Loucy (cell line): Measurements from ENCODE around the gene ZNF595.

Source experiments
- H2AFZ ChIP-seq: fragments of 200-600 bp; sonication (generic); 2 replicates; pipeline ENCODE4 v1.6.0; 2016; ENCODE audit warnings: antibody characterized with exemption, mild to moderate bottlenecking, low read length, moderate library complexity
- H3F3A ChIP-seq: fragments of 200-600 bp; 2 replicates; pipeline ENCODE4 v1.6.0; 2016; ENCODE audit warnings: antibody characterized with exemption, low read depth, mild to moderate bottlenecking
- H3K27me3 ChIP-seq: fragments of 200-600 bp; sonication (generic); 2 replicates; pipeline ENCODE4 v1.6.1; 2014; ENCODE audit warnings: low read length, mild to moderate bottlenecking; ENCODE audit not compliant: insufficient read depth, poor library complexity, severe bottlenecking
- H3K36me3 ChIP-seq: fragments of 200-600 bp; sonication (generic); 2 replicates; pipeline ENCODE4 v1.6.1; 2016; ENCODE audit warnings: low read length; ENCODE audit not compliant: insufficient read depth
- H3K4me1 ChIP-seq: fragments of 200-600 bp; sonication (generic); 2 replicates; pipeline ENCODE4 v1.5.1; 2014; ENCODE audit warnings: low read length, mild to moderate bottlenecking; ENCODE audit not compliant: insufficient read depth, poor library complexity, severe bottlenecking
- H3K4me2 ChIP-seq: fragments of 200-600 bp; sonication (generic); 2 replicates; pipeline ENCODE4 v1.6.0; 2014; ENCODE audit warnings: antibody characterized with exemption, low read length, low read depth, mild to moderate bottlenecking; ENCODE audit not compliant: poor library complexity, severe bottlenecking
- H3K4me3 ChIP-seq: fragments of 200-600 bp; sonication (generic); 2 replicates; pipeline ENCODE4 v1.5.1; 2014; ENCODE audit warnings: low read length, mild to moderate bottlenecking, mixed read lengths; ENCODE audit not compliant: poor library complexity, severe bottlenecking
- H3K79me2 ChIP-seq: fragments of 200-600 bp; sonication (generic); 2 replicates; pipeline ENCODE4 v1.6.1; 2014; ENCODE audit warnings: low read length; ENCODE audit not compliant: insufficient read depth
- H3K9ac ChIP-seq: fragments of 200-600 bp; sonication (generic); 2 replicates; pipeline ENCODE4 v1.6.0; 2014; ENCODE audit warnings: mild to moderate bottlenecking, low read depth, low read length, moderate library complexity; ENCODE audit not compliant: poor library complexity, severe bottlenecking
- H3K9me2 ChIP-seq: fragments of 200-600 bp; sonication (generic); replicated peaks from 2 replicates; pipeline ENCODE4 v1.6.1; 2016; ENCODE audit warnings: low read depth, low read length, mixed read lengths
- H3K9me3 ChIP-seq: fragments of 200-600 bp; sonication (generic); 2 replicates; pipeline ENCODE4 v1.6.1; 2014; ENCODE audit warnings: mild to moderate bottlenecking, antibody characterized with exemption, low read length, low read depth; ENCODE audit not compliant: insufficient read depth
- H4K20me1 ChIP-seq: fragments of 200-600 bp; sonication (generic); 2 replicates; pipeline ENCODE4 v1.6.0; 2014; ENCODE audit warnings: antibody characterized with exemption, low read length, mild to moderate bottlenecking; ENCODE audit not compliant: insufficient read depth, poor library complexity, severe bottlenecking
- EZH2phosphoT487 ChIP-seq: fragments of 200-600 bp; IDR thresholded peaks from 2 replicates; pipeline ENCODE4 v1.6.1; 2018; ENCODE audit warnings: antibody characterized with exemption, mild to moderate bottlenecking, moderate library complexity, borderline replicate concordance
- TF ChIP-seq, protein P1 (sequence below): fragments of 200-600 bp; sonication (generic); conservative IDR thresholded peaks from 2 replicates; pipeline ENCODE4 v1.5.1; 2014; ENCODE audit warnings: mild to moderate bottlenecking, antibody characterized with exemption, low read length

ZNF595 gene

DNA sequence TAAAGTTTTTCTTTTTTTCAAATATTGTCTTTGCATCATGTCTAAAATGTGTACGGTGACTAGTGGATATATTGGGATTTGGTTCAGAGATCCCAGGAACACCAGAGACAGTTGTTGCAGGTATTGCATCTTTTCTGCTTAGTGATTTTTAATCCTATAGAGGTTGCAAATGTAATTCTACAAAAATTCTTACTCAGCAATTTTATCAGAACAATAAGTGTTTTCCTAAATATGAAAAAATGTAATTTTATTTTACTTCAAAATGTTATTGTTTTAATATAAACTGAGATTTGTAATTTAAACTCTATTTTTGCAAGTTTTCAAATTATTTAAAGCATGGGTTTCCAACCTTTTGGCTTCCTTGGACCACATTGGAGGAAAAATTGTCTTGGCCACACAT, 79.4 kb downstream of the ZNF595 start:
- peaks cover 50% of the 10 kb centered on the region for H3K36me3 ChIP-seq
- peaks cover 11% of the 10 kb centered on the region; the same call in 1 of the 2 replicates for H3K9me3 ChIP-seq
- H4K20me1 ChIP-seq: no peaks in the 10 kb centered on the region
- H3K4me1 ChIP-seq: peaks cover 24% of the 10 kb centered on the region
- no peaks in the 10 kb centered on the region for H3K27me3 ChIP-seq
- no peaks in the 10 kb centered on the region for H3F3A ChIP-seq
- H3K4me2 ChIP-seq: no peak overlapping the region
- H3K9ac ChIP-seq: no peak overlapping the region
- no peak overlapping the region for H2AFZ ChIP-seq
- TF ChIP-seq EZH2phosphoT487: no peak
- TF ChIP-seq, protein P1, sequence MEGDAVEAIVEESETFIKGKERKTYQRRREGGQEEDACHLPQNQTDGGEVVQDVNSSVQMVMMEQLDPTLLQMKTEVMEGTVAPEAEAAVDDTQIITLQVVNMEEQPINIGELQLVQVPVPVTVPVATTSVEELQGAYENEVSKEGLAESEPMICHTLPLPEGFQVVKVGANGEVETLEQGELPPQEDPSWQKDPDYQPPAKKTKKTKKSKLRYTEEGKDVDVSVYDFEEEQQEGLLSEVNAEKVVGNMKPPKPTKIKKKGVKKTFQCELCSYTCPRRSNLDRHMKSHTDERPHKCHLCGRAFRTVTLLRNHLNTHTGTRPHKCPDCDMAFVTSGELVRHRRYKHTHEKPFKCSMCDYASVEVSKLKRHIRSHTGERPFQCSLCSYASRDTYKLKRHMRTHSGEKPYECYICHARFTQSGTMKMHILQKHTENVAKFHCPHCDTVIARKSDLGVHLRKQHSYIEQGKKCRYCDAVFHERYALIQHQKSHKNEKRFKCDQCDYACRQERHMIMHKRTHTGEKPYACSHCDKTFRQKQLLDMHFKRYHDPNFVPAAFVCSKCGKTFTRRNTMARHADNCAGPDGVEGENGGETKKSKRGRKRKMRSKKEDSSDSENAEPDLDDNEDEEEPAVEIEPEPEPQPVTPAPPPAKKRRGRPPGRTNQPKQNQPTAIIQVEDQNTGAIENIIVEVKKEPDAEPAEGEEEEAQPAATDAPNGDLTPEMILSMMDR: no peak
- no peak overlapping the region for H3K4me3 ChIP-seq
- no peaks in the 10 kb centered on the region for H3K9me2 ChIP-seq
- H3K79me2 ChIP-seq: peaks cover 51% of the 10 kb centered on the region
